GM12865 (cell line): Measurements from ENCODE around the gene OR13A1.
A peak's percentile ranks its signal among the peaks of the same experiment; 100 is the strongest.
"Not testable (repeated sequence)": the region's sequence is repeated elsewhere in the genome, so short reads cannot be mapped to it uniquely, and the experiment has no call there.

Source experiments
- DNase-seq: peaks from one replicate; pipeline ENCODE4 v3.0.0; 2010; ENCODE audit warnings: low read depth
- H3K4me3 ChIP-seq: 2 replicates; pipeline ENCODE4 v1.5.1; 2011; ENCODE audit warnings: mild to moderate bottlenecking, low read depth, low read length, control low read depth
- TF ChIP-seq, protein P1 (sequence below): IDR thresholded peaks from 2 replicates; pipeline ENCODE4 v1.5.1; 2011; ENCODE audit warnings: low read length, control low read depth, low read depth, inconsistent platforms; ENCODE audit not compliant: insufficient read depth; ENCODE audit errors: missing control alignments

OR13A1 gene

DNA sequence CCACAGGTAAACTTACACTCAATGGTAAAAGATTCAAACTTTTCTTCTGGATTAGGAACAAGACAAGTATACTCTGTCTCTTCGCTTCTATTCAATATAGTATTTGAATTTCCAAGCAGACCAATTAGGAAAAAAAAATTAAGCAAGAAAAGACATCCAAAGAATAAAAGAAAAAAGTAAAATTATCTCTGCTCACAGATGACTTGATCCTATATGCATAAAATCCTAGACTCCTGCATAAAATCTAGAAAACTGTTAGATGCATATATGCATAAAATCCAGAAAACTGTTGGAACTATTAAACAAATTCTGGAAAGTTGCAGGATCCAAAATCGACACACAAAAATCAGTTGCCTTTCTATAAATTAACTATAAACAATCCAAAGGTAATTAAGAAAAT is at the start of gene OR13A1:
Gene OR13A1 (minus strand): TSS at position 101 of the 400 bp plus-strand sequence. CDS start 11,186 bp downstream, outside the sequence.
- TF ChIP-seq, protein P1, sequence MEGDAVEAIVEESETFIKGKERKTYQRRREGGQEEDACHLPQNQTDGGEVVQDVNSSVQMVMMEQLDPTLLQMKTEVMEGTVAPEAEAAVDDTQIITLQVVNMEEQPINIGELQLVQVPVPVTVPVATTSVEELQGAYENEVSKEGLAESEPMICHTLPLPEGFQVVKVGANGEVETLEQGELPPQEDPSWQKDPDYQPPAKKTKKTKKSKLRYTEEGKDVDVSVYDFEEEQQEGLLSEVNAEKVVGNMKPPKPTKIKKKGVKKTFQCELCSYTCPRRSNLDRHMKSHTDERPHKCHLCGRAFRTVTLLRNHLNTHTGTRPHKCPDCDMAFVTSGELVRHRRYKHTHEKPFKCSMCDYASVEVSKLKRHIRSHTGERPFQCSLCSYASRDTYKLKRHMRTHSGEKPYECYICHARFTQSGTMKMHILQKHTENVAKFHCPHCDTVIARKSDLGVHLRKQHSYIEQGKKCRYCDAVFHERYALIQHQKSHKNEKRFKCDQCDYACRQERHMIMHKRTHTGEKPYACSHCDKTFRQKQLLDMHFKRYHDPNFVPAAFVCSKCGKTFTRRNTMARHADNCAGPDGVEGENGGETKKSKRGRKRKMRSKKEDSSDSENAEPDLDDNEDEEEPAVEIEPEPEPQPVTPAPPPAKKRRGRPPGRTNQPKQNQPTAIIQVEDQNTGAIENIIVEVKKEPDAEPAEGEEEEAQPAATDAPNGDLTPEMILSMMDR, result no peak
- DNase-seq, result no peak
- no peak within 1 kb of the TSS for H3K4me3 ChIP-seq

GRCh38 chr10:45361983-45362799 is 46.8 kb upstream of the OR13A1 start:
- H3K4me3 ChIP-seq, DNase-seq: not testable (repeated sequence)

DNA sequence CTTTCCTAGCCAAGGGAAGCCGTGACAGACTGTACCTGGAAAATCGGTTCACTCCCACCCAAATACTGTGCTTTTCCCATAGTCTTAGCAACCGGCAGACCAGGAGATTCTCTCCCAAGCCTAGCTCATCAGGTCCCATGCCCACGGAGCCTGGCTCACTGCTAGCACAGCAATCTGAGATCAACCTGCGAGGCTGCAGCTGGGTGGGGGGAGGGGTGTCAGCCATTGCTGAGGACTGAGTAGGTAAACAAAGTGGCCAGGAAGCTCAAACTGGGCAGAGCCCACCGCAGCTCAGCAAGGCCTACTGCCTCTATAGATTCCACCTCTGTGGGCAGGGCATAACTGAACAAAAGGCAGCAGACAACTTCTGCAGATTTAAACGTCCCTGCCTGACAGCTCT is 43.6 kb upstream of the OR13A1 start:
- DNase-seq, H3K4me3 ChIP-seq: not testable (repeated sequence)

- TF ChIP-seq, protein P1, result no peak
- no peak for DNase-seq
- H3K4me3 ChIP-seq, result no peak overlapping the region
Observed at GRCh38 chr10:45355494-45355893, 40.1 kb upstream of the OR13A1 start.

- peak; percentile 63 for DNase-seq
- no peak overlapping the region for H3K4me3 ChIP-seq
- TF ChIP-seq, protein P1, result no peak
Observed at GRCh38 chr10:45354261-45354660, 38.9 kb upstream of the OR13A1 start.

GRCh38 chr10:45353186-45353585 is 37.8 kb upstream of the OR13A1 start:
- TF ChIP-seq, protein P1, result no peak
- no peak overlapping the region for H3K4me3 ChIP-seq
- peak; percentile 74 for DNase-seq

- H3K4me3 ChIP-seq, DNase-seq: not testable (repeated sequence)
Observed at GRCh38 chr10:45348196-45348765, 32.9 kb upstream of the OR13A1 start.

DNA sequence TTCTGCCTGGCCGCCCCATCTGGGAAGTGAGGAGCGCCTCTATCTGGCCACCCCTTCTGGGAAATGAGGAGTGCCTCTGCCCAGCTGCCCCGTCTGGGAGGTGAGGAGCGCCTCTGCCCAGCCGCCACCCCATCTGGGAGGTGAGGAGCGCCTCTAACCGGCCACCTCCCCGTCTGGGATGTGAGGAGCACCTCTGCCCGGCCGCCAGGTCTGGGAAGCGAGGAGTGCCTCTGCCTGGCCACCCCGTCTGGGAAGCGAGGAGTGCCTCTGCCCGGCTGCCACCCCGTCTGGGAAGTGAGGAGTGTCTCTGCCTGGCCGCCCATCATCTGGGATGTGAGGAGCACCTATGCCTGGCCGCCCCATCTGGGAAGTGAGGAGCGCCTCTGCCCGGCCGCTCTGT is 32.1 kb upstream of the OR13A1 start:
- not testable (repeated sequence) for H3K4me3 ChIP-seq, DNase-seq

GRCh38 chr10:45346652-45347335 is 31.4 kb upstream of the OR13A1 start:
- not testable (repeated sequence) for DNase-seq, H3K4me3 ChIP-seq

DNA sequence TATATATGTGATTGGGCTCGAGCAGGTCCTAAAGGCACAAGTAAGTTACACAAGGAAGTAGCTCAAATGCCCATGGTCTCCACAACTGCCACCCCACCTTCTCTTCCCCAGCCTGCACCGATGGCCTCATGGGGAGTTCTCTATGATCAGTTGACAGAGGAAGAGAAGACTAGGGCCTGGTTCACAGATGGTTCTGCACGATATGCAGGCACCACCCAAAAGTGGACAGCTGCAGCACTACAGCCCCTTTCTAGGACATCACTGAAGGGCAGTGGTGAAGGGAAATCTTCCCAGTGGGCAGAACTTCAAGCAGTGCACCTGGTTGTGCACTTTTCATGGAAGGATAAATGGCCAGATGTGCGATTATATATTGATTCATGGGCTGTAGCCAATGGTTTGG is 25.0 kb upstream of the OR13A1 start:
- H3K4me3 ChIP-seq, DNase-seq: not testable (repeated sequence)
